NCI-H1417 treated with DMSO at 0.1 percent for 48 hours (cell line): ENCODE results near the gene IER5L.

ENCODE experiments used
- DNase-seq: peaks from one replicate; lab custom pipeline; 2025; lab: John Stamatoyannopoulos, UW

Gene IER5L

GRCh38 chr9:129177791-129178567, at the start of gene IER5L:
IER5L (minus strand) TSS chr9:129178261; CDS start chr9:129178052, 209 bp downstream.
- DNase-seq = peak; percentile 87

- no peak for DNase-seq
Measured at GRCh38 chr9:129227843-129228189, 49.8 kb upstream of the IER5L start.

- no peak for DNase-seq
Measured at GRCh38 chr9:129225815-129226214, 47.8 kb upstream of the IER5L start.

- DNase-seq = no peak
Measured at GRCh38 chr9:129225490-129225778, 47.4 kb upstream of the IER5L start.

GRCh38 chr9:129224618-129225489, 46.8 kb upstream of the IER5L start:
- DNase-seq = no peak

- DNase-seq = no peak
Measured at GRCh38 chr9:129223551-129224208, 45.6 kb upstream of the IER5L start.

- no peak for DNase-seq
Measured at GRCh38 chr9:129222819-129223218, 44.8 kb upstream of the IER5L start.

GRCh38 chr9:129221979-129222635, 44.0 kb upstream of the IER5L start:
- no peak for DNase-seq

- DNase-seq = no peak
Measured at GRCh38 chr9:129221233-129221632, 43.2 kb upstream of the IER5L start.

GRCh38 chr9:129220771-129221170, 42.7 kb upstream of the IER5L start:
- no peak for DNase-seq

GRCh38 chr9:129218918-129219317, 40.9 kb upstream of the IER5L start:
- DNase-seq = no peak

- DNase-seq = no peak
Measured at GRCh38 chr9:129218272-129218625, 40.2 kb upstream of the IER5L start.

GRCh38 chr9:129213551-129213950, 35.5 kb upstream of the IER5L start:
- no peak for DNase-seq

- DNase-seq = no peak
Measured at GRCh38 chr9:129211686-129212085, 33.6 kb upstream of the IER5L start.

GRCh38 chr9:129210125-129210524, 32.1 kb upstream of the IER5L start:
- no peak for DNase-seq

- DNase-seq = no peak
Measured at GRCh38 chr9:129209580-129209979, 31.5 kb upstream of the IER5L start.

- DNase-seq = no peak
Measured at GRCh38 chr9:129209109-129209508, 31.0 kb upstream of the IER5L start.

- no peak for DNase-seq
Measured at GRCh38 chr9:129208207-129209032, 30.4 kb upstream of the IER5L start.

- DNase-seq = no peak
Measured at GRCh38 chr9:129206905-129207304, 28.8 kb upstream of the IER5L start.

- DNase-seq = no peak
Measured at GRCh38 chr9:129206401-129206800, 28.3 kb upstream of the IER5L start.

- no peak for DNase-seq
Measured at GRCh38 chr9:129204840-129205239, 26.8 kb upstream of the IER5L start.

- no peak for DNase-seq
Measured at GRCh38 chr9:129203556-129203909, 25.5 kb upstream of the IER5L start.
